OCI-LY1 (cell line): Measurements from ENCODE around the gene ZNF506.

Experiments
- EZH2 ChIP-seq: fragments of 200-600 bp; sonication (generic), shearing (Covaris generic); IDR thresholded peaks from 2 replicates; pipeline ENCODE4 v1.8.0; 2017; ENCODE audit warnings: borderline replicate concordance, mixed run types, mild to moderate bottlenecking, antibody characterized with exemption, low read length, moderate library complexity, mixed read lengths
- TF ChIP-seq, protein P1 (sequence below): fragments of 200-600 bp; sonication (generic), shearing (Covaris generic); IDR thresholded peaks from 2 replicates; pipeline ENCODE4 v1.5.1; 2017; ENCODE audit warnings: mild to moderate bottlenecking, antibody characterized with exemption, low read length, moderate library complexity, mixed read lengths

DNA sequence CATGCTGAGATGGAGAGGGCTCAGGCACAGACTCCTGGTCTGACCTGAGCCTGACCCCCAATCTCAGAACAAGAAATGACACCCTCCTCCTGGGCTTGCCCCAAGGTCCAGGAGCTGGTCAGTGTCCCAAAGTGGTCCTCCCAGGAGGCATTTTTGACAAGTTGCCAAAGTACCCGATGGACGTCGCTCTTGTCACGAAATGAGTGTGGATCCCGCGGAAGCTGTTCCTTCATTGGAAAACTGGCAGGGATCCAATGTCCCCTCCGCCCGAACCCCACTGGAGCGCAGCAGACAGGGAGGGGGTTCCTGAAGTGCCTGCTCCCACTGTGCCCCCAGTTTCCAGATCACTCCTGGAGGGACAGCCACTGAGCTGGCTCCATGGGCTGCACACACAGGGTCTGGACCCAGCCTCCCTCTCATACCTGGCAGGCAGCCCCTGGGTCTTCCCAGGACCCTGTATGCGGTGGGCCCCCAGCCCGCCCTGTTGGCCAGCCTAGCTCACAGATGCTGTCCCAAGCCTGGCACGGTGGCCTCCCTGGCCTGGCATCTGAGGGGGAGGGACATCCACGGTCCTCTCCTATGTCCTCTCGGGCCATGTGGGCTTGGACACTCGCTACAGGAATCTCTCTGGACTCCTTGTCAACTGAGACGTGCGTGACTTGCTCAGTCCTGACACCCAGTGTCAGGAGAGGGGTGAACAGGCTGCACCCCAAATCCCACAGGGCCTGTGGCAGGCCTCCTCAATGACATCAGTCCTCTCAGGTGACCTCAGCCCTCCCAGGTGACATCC lies 75.9 kb downstream of the ZNF506 start:
- TF ChIP-seq, protein P1, sequence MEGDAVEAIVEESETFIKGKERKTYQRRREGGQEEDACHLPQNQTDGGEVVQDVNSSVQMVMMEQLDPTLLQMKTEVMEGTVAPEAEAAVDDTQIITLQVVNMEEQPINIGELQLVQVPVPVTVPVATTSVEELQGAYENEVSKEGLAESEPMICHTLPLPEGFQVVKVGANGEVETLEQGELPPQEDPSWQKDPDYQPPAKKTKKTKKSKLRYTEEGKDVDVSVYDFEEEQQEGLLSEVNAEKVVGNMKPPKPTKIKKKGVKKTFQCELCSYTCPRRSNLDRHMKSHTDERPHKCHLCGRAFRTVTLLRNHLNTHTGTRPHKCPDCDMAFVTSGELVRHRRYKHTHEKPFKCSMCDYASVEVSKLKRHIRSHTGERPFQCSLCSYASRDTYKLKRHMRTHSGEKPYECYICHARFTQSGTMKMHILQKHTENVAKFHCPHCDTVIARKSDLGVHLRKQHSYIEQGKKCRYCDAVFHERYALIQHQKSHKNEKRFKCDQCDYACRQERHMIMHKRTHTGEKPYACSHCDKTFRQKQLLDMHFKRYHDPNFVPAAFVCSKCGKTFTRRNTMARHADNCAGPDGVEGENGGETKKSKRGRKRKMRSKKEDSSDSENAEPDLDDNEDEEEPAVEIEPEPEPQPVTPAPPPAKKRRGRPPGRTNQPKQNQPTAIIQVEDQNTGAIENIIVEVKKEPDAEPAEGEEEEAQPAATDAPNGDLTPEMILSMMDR: no peak
- TF ChIP-seq EZH2: no peak
